Neural progenitor cell (in vitro differentiated cells): ENCODE data around the gene TSPAN18.

Source experiments
- EZH2 ChIP-seq: fragments of 200-600 bp; sonication (generic); IDR thresholded peaks from 2 replicates; pipeline ENCODE4 v1.6.1; 2017; ENCODE audit warnings: antibody characterized with exemption, mild to moderate bottlenecking, moderate library complexity
- TF ChIP-seq, protein P1 (sequence below): fragments of 200-600 bp; sonication (generic); IDR thresholded peaks from 2 replicates; pipeline ENCODE4 v1.5.1; 2017; ENCODE audit warnings: antibody characterized with exemption, mild to moderate bottlenecking

DNA sequence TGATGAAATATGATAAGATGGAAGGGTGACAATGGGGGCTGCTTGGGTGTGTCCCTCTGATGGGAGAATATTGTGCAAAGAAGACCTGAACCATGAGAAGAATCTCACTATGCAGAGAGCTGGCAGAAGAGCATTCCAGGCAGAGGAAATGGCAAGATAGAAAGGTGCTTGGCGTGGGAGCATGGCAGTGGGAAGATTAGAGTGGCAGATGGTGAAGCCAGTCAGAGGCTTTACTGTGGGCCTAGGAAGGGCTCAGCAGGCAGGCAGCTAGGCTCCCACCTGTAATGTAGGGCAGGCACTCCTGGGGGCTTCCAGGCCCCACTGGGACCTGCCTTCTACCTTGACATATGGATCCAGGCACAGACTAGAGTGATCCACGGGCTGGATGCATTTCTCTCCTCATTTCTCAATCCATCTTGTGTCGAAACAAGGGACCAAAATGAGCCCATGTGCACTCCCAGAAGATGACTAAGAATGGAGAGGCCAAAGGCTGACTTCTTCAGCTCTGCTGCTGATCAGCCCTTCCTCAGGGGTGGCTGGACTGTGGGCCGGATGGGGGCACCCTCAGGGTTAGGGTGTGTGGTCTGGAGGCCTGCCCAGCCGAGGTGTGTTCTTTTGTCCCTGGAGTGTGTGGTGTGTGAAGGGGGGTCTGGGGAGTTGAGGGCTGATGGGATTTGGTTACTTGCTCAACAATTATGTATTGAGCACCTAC lies 88.3 kb downstream of the TSPAN18 start:
- TF ChIP-seq, protein P1, sequence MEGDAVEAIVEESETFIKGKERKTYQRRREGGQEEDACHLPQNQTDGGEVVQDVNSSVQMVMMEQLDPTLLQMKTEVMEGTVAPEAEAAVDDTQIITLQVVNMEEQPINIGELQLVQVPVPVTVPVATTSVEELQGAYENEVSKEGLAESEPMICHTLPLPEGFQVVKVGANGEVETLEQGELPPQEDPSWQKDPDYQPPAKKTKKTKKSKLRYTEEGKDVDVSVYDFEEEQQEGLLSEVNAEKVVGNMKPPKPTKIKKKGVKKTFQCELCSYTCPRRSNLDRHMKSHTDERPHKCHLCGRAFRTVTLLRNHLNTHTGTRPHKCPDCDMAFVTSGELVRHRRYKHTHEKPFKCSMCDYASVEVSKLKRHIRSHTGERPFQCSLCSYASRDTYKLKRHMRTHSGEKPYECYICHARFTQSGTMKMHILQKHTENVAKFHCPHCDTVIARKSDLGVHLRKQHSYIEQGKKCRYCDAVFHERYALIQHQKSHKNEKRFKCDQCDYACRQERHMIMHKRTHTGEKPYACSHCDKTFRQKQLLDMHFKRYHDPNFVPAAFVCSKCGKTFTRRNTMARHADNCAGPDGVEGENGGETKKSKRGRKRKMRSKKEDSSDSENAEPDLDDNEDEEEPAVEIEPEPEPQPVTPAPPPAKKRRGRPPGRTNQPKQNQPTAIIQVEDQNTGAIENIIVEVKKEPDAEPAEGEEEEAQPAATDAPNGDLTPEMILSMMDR = no peak
- no peak for TF ChIP-seq EZH2
